SU-DHL-6 (cell line): ENCODE results near the gene DLX2.

Source experiments
- H2AFZ ChIP-seq: fragments of 200-600 bp; sonication (generic); 2 replicates; pipeline ENCODE4 v1.6.1; 2014; ENCODE audit warnings: low read depth, mild to moderate bottlenecking, moderate library complexity, mixed read lengths, antibody characterized with exemption, low read length; ENCODE audit not compliant: severe bottlenecking
- H3F3A ChIP-seq: fragments of 200-600 bp; shearing (Covaris generic); 2 replicates; pipeline ENCODE4 v1.6.0; 2016; ENCODE audit warnings: antibody characterized with exemption, mild to moderate bottlenecking; ENCODE audit not compliant: insufficient read depth
- H3K27ac ChIP-seq: fragments of 200-600 bp; sonication (generic); 2 replicates; pipeline ENCODE4 v1.5.1; 2016; ENCODE audit warnings: low read depth, mild to moderate bottlenecking, low read length, moderate library complexity, mixed read lengths
- H3K27me3 ChIP-seq: fragments of 200-600 bp; sonication (generic), shearing (Covaris generic); 2 replicates; pipeline ENCODE4 v1.6.0; 2014; ENCODE audit warnings: mild to moderate bottlenecking, low read length
- H3K36me3 ChIP-seq: fragments of 200-600 bp; sonication (generic); 2 replicates; pipeline ENCODE4 v1.6.1; 2014; ENCODE audit warnings: mild to moderate bottlenecking, low read length, mixed read lengths
- H3K4me2 ChIP-seq: fragments of 300-600, 200-600 bp; shearing (Covaris generic), sonication (generic); 2 replicates; pipeline ENCODE4 v1.6.0; 2014; ENCODE audit warnings: low read length, low read depth, mild to moderate bottlenecking; ENCODE audit not compliant: poor library complexity, severe bottlenecking
- H3K4me3 ChIP-seq: fragments of 200-600 bp; sonication (generic); 2 replicates; pipeline ENCODE4 v1.5.1; 2014; ENCODE audit warnings: antibody characterized with exemption, low read length, mild to moderate bottlenecking, mixed read lengths; ENCODE audit not compliant: insufficient read depth, poor library complexity, severe bottlenecking
- H3K79me2 ChIP-seq: fragments of 200-600 bp; sonication (generic); 2 replicates; pipeline ENCODE4 v1.6.1; 2014; ENCODE audit warnings: mild to moderate bottlenecking, low read length, moderate library complexity; ENCODE audit not compliant: insufficient read depth
- H3K9ac ChIP-seq: fragments of 200-600 bp; sonication (generic); 2 replicates; pipeline ENCODE4 v1.7.0; 2014; ENCODE audit warnings: mild to moderate bottlenecking, low read length
- H3K9me2 ChIP-seq: fragments of 200-600 bp; sonication (generic); replicated peaks from 2 replicates; pipeline ENCODE4 v1.6.1; 2014; ENCODE audit warnings: low read length; ENCODE audit not compliant: insufficient read depth
- H3K9me3 ChIP-seq: fragments of 200-600 bp; sonication (generic); 2 replicates; pipeline ENCODE4 v1.6.1; 2014; ENCODE audit warnings: low read length, mixed read lengths; ENCODE audit not compliant: insufficient read depth
- H4K20me1 ChIP-seq: fragments of 200-600 bp; sonication (generic); 2 replicates; pipeline ENCODE4 v1.6.1; 2014; ENCODE audit warnings: low read depth, mild to moderate bottlenecking, antibody characterized with exemption, low read length, moderate library complexity, mixed read lengths
- EZH2phosphoT487 ChIP-seq: fragments of 200-600 bp; sonication (generic), shearing (Covaris generic); conservative IDR thresholded peaks from 2 replicates; pipeline ENCODE4 v1.6.1; 2018; ENCODE audit warnings: mild to moderate bottlenecking, antibody characterized with exemption, low read length, moderate library complexity, mixed read lengths
- TF ChIP-seq, protein P1 (sequence below): fragments of 200-600 bp; sonication (generic); IDR thresholded peaks from one replicate; pipeline ENCODE4 v1.5.1; 2017; ENCODE audit warnings: antibody characterized with exemption, mild to moderate bottlenecking, low read length, moderate library complexity; ENCODE audit not compliant: insufficient read depth, poor library complexity, severe bottlenecking

Gene DLX2

DNA sequence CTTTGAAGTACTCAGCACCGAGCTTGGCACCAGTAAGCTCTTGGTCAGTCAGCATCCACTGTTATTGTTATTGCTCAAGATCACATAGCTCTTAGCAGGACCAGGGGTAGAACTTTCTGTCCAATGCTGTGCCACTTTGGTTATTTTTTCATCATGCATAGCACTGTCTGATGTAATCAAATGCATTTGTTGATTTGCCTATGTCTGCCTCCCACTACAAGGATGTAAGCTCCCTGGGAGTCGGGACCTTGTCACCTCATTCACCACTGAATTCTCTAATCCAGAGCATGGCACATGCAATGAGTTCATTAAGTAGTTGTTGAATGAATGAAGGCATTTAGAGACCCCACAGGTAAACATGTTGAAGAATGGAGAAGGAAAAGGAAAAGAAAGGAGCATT is 46.4 kb downstream of the DLX2 start:
- H3K79me2 ChIP-seq: no peaks in the 10 kb centered on the region
- no peak for TF ChIP-seq EZH2phosphoT487
- TF ChIP-seq, protein P1, sequence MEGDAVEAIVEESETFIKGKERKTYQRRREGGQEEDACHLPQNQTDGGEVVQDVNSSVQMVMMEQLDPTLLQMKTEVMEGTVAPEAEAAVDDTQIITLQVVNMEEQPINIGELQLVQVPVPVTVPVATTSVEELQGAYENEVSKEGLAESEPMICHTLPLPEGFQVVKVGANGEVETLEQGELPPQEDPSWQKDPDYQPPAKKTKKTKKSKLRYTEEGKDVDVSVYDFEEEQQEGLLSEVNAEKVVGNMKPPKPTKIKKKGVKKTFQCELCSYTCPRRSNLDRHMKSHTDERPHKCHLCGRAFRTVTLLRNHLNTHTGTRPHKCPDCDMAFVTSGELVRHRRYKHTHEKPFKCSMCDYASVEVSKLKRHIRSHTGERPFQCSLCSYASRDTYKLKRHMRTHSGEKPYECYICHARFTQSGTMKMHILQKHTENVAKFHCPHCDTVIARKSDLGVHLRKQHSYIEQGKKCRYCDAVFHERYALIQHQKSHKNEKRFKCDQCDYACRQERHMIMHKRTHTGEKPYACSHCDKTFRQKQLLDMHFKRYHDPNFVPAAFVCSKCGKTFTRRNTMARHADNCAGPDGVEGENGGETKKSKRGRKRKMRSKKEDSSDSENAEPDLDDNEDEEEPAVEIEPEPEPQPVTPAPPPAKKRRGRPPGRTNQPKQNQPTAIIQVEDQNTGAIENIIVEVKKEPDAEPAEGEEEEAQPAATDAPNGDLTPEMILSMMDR: no peak
- no peaks in the 10 kb centered on the region for H3K9me3 ChIP-seq
- H3K27me3 ChIP-seq: no peaks in the 10 kb centered on the region
- H3F3A ChIP-seq: no peaks in the 10 kb centered on the region
- H4K20me1 ChIP-seq: no peaks in the 10 kb centered on the region; the same call in 1 of the 2 replicates
- no peak overlapping the region for H3K4me3 ChIP-seq
- no peak overlapping the region for H3K27ac ChIP-seq
- H3K36me3 ChIP-seq: no peaks in the 10 kb centered on the region
- H3K9ac ChIP-seq: no peak overlapping the region
- no peak overlapping the region for H2AFZ ChIP-seq
- H3K9me2 ChIP-seq: no peaks in the 10 kb centered on the region
- no peak overlapping the region for H3K4me2 ChIP-seq

DNA sequence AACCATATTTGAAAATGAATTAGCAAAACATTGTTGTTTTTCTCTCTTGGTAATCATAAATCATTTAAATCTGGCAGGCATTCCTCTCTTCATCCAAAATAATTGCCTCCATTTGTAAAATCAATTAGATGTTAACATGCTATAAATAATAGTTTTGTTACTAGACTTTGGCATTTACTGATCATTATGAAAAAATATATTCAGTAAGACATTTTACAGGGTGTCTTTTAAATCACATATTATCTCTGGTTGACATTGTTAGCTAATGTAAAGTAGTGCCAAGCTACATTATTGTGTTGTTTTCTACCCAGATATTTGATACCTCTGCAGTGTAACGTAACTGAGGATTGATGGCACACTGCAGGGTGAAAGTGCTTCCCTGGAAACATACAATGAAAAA is 49.2 kb downstream of the DLX2 start:
- Histone ChIP-seq H3K36me3 (no peaks in the 10 kb centered on the region), H4K20me1 (no peaks in the 10 kb centered on the region; the same call in 1 of the 2 replicates), H3K79me2 (no peaks in the 10 kb centered on the region), H2AFZ (no peak overlapping the region), H3K9me2 (no peaks in the 10 kb centered on the region), H3K9ac (no peak overlapping the region), H3F3A (no peaks in the 10 kb centered on the region), H3K27me3 (no peaks in the 10 kb centered on the region), H3K9me3 (no peaks in the 10 kb centered on the region), H3K27ac (no peak overlapping the region), H3K4me3 (no peak overlapping the region), H3K4me2 (no peak overlapping the region)
- TF ChIP-seq, protein P1: no peak
- TF ChIP-seq EZH2phosphoT487: no peak

DNA sequence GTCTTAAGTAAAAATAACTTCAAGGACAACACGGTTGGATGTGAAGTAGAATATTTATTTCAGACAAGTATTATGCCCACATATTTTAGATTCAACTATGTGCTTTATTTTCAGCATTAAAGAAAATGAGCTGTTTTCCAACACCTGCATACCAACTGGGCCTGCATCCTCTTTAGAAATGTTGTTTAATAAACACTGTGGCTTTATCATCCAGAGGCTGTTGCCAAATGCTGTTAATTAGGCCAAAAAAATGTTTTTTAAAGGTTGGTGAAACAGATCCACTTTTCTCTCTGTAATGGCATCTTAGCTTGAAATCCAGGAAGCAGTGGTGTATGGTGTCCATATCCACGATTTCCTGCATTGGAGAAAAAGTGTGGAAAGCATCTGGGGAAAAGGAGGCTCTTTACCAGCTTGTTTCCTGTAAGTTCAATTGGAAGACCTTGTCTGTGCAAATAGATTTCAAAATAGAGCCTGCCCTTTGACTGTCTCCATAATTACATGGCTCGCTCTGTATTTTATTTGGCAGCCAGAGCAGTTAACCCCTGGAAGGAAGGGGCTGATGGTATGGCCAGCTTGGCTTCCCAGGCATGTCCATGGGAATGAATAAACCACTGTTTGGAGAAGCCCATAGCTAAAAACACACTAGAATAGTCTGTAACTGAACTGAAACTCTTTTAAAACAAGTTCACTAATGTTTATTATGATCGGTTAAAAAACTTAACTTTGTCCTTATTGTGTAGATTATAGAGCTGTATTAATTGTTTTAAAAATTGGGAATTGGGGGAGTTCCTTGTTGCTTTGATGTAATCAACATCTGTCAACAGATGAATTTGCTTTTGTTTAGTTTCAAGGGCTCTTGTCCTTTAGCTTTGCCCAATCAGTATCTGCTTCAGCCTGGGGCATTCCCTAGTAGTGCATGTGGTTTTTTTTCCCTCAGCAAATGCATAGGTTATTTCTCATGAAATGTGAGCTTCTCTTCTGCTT is 50.4 kb downstream of the DLX2 start:
- Histone ChIP-seq H3K4me2 (no peak overlapping the region), H3F3A (no peaks in the 10 kb centered on the region), H3K27ac (no peak overlapping the region)

More for the DNA sequence above, 50.4 kb downstream of the DLX2 start:
- Histone ChIP-seq H3K9me2 (no peaks in the 10 kb centered on the region), H3K4me3 (no peak overlapping the region), H3K27me3 (no peaks in the 10 kb centered on the region), H3K9me3 (no peaks in the 10 kb centered on the region), H3K36me3 (no peaks in the 10 kb centered on the region), H3K79me2 (no peaks in the 10 kb centered on the region), H2AFZ (no peak overlapping the region), H4K20me1 (no peaks in the 10 kb centered on the region), H3K9ac (no peak overlapping the region)
- TF ChIP-seq, protein P1: no peak
- TF ChIP-seq EZH2phosphoT487: no peak
